Neural cell (in vitro differentiated cells): ENCODE measurements around the gene CDR2L. TPM values are rescaled to one million over a fixed set of nuclear protein-coding genes. Genes with fewer than 3 reads are reported as not detected.
"Not testable (repeated sequence)": the region's sequence is repeated elsewhere in the genome, so short reads cannot be mapped to it uniquely, and the experiment has no call there.

ENCODE experiments used
- H2AFZ ChIP-seq: fragments of 200-600, 300-800 bp; sonication (generic), shearing (Covaris generic); 2 replicates; pipeline ENCODE4 v1.6.0; 2014; ENCODE audit warnings: low read depth, mild to moderate bottlenecking, antibody characterized with exemption, low read length, moderate library complexity
- H3F3A ChIP-seq: fragments of 200-600 bp; shearing (Covaris generic); 2 replicates; pipeline ENCODE4 v1.6.1; 2016; ENCODE audit warnings: mild to moderate bottlenecking, moderate library complexity, mixed read lengths, antibody characterized with exemption, low read length; ENCODE audit not compliant: insufficient read depth, poor library complexity, severe bottlenecking
- H3K27ac ChIP-seq: fragments of 200-600, 300-800 bp; sonication (generic), shearing (Covaris generic); 2 replicates; pipeline ENCODE4 v1.5.1; 2014; ENCODE audit warnings: mild to moderate bottlenecking, low read length, moderate library complexity
- H3K27me3 ChIP-seq: fragments of 300-800, 200-600 bp; sonication (generic), shearing (Covaris generic); 2 replicates; pipeline ENCODE4 v1.6.0; 2014; ENCODE audit warnings: mild to moderate bottlenecking, low read depth, low read length, moderate library complexity; ENCODE audit not compliant: insufficient read depth
- H3K36me3 ChIP-seq: fragments of 300-800, 200-600 bp; sonication (generic), shearing (Covaris generic); 2 replicates; pipeline ENCODE4 v1.5.1; 2014; ENCODE audit warnings: mild to moderate bottlenecking, antibody characterized with exemption, low read length, moderate library complexity; ENCODE audit not compliant: insufficient read depth
- H3K4me2 ChIP-seq: fragments of 300-800, 200-600 bp; sonication (generic), shearing (Covaris generic); 2 replicates; pipeline ENCODE4 v1.6.0; 2014; ENCODE audit warnings: mild to moderate bottlenecking, low read length
- H3K4me3 ChIP-seq: fragments of 300-800, 200-600 bp; sonication (generic), shearing (Covaris generic); 2 replicates; pipeline ENCODE4 v1.5.1; 2014; ENCODE audit warnings: mild to moderate bottlenecking, low read length, moderate library complexity
- H3K79me2 ChIP-seq: fragments of 200-600 bp; shearing (Covaris generic); replicated peaks from 2 replicates; pipeline ENCODE4 v1.6.0; 2014; ENCODE audit warnings: mild to moderate bottlenecking, low read length, moderate library complexity; ENCODE audit not compliant: insufficient read depth
- H3K9ac ChIP-seq: fragments of 300-800, 200-600 bp; sonication (generic), shearing (Covaris generic); 2 replicates; pipeline ENCODE4 v1.6.1; 2016; ENCODE audit warnings: mild to moderate bottlenecking, low read length, mixed read lengths
- H3K9me2 ChIP-seq: fragments of 200-600 bp; shearing (Covaris generic); 2 replicates; pipeline ENCODE4 v1.6.1; 2016; ENCODE audit warnings: mild to moderate bottlenecking, low read length, mixed read lengths; ENCODE audit not compliant: insufficient read depth
- H3K9me3 ChIP-seq: fragments of 200-600, 300-800 bp; sonication (generic), shearing (Covaris generic); 2 replicates; pipeline ENCODE4 v1.6.1; 2016; ENCODE audit warnings: mild to moderate bottlenecking, mixed run types, low read length, moderate library complexity, mixed read lengths
- H4K20me1 ChIP-seq: fragments of 200-600 bp; shearing (Covaris generic); 2 replicates; pipeline ENCODE4 v1.6.1; 2016; ENCODE audit warnings: mild to moderate bottlenecking, mixed run types; ENCODE audit not compliant: insufficient read depth
- CTCF ChIP-seq: fragments of 450-650 bp; IDR thresholded peaks from 2 replicates; pipeline ENCODE4 v1.5.1; 2014; ENCODE audit warnings: antibody characterized with exemption, mild to moderate bottlenecking, moderate library complexity; ENCODE audit not compliant: poor library complexity, severe bottlenecking
- EZH2 ChIP-seq: fragments of 200-600, 300-800 bp; shearing (Covaris generic), sonication (generic); IDR thresholded peaks from 2 replicates; pipeline ENCODE4 v1.6.1; 2014; ENCODE audit warnings: antibody characterized with exemption, low read length, borderline replicate concordance, mild to moderate bottlenecking; ENCODE audit not compliant: insufficient read depth, poor library complexity, severe bottlenecking
- MXI1 ChIP-seq: fragments of 450-650 bp; conservative IDR thresholded peaks from 2 replicates; pipeline ENCODE4 v1.6.1; 2014; ENCODE audit warnings: antibody characterized with exemption, mild to moderate bottlenecking; ENCODE audit not compliant: poor library complexity, severe bottlenecking
- POLR2AphosphoS5 ChIP-seq: IDR thresholded peaks from 2 replicates; pipeline ENCODE4 v1.6.1; 2012
- RAD21 ChIP-seq: fragments of 450-650 bp; conservative IDR thresholded peaks from 2 replicates; pipeline ENCODE4 v1.6.1; 2014; ENCODE audit warnings: antibody characterized with exemption, mild to moderate bottlenecking, moderate library complexity
- SMC3 ChIP-seq: fragments of 450-650 bp; conservative IDR thresholded peaks from 2 replicates; pipeline ENCODE4 v1.6.1; 2014; ENCODE audit warnings: antibody characterized with exemption, mild to moderate bottlenecking, moderate library complexity; ENCODE audit not compliant: poor library complexity
- TAF1 ChIP-seq: IDR thresholded peaks from 2 replicates; pipeline ENCODE4 v1.6.1; 2012; ENCODE audit warnings: low read depth
- polyA plus RNA-seq: library from polyadenylated mRNA; depleted of rRNA; stranded (reverse); fragments of >200 nt; gene quantifications from 2 replicates; pipeline ENCODE4 v1.2.3, GENCODE V29; 2014
- TF ChIP-seq, protein P1 (sequence below): IDR thresholded peaks from 2 replicates; pipeline ENCODE4 v1.6.1; 2012; ENCODE audit warnings: borderline replicate concordance

The CDR2L gene
- polyA plus RNA-seq, 1 donor from 2014 or later, result 8.1 TPM

DNA sequence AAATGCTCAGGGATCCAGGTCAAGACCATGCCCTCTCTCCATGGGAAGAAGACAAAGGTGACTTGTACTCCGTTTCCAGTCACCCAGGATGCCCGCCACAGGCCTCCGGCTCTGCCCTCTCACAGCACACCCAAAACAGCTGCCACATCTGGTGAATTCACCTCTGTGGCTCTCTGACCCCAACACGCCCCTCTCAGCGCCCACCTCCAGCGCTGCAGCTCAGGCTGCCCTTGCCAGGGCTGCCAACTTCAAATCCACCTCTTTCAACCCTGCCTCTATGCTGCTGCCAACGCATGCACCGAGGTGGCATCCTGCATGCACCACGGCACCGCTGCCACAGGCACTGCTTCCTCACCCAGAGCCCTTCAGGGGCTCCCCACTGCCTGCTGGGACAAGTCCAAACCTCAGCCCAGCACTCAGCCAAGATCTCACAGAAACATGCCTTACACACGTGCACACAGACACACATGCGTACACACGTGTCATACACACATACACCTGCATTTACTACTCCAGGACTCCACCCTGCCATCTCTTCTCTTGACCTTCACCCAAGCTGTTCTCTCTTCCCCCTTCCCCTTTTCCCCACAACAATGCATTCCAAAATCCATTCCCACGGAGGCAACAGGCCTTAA, 22.3 kb upstream of the CDR2L start:
- H3K4me3 ChIP-seq, result no peak overlapping the region
- TF ChIP-seq CTCF (no peak), RAD21 (no peak), SMC3 (no peak)
- TF ChIP-seq, protein P1, sequence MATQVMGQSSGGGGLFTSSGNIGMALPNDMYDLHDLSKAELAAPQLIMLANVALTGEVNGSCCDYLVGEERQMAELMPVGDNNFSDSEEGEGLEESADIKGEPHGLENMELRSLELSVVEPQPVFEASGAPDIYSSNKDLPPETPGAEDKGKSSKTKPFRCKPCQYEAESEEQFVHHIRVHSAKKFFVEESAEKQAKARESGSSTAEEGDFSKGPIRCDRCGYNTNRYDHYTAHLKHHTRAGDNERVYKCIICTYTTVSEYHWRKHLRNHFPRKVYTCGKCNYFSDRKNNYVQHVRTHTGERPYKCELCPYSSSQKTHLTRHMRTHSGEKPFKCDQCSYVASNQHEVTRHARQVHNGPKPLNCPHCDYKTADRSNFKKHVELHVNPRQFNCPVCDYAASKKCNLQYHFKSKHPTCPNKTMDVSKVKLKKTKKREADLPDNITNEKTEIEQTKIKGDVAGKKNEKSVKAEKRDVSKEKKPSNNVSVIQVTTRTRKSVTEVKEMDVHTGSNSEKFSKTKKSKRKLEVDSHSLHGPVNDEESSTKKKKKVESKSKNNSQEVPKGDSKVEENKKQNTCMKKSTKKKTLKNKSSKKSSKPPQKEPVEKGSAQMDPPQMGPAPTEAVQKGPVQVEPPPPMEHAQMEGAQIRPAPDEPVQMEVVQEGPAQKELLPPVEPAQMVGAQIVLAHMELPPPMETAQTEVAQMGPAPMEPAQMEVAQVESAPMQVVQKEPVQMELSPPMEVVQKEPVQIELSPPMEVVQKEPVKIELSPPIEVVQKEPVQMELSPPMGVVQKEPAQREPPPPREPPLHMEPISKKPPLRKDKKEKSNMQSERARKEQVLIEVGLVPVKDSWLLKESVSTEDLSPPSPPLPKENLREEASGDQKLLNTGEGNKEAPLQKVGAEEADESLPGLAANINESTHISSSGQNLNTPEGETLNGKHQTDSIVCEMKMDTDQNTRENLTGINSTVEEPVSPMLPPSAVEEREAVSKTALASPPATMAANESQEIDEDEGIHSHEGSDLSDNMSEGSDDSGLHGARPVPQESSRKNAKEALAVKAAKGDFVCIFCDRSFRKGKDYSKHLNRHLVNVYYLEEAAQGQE, result no peak
- no peak overlapping the region for H3K27ac ChIP-seq
- no peak overlapping the region for H3K4me2 ChIP-seq
- no peaks in the 10 kb centered on the region for H3F3A ChIP-seq
- no peaks in the 10 kb centered on the region for H3K9me2 ChIP-seq
- no peaks in the 10 kb centered on the region for H3K9me3 ChIP-seq
- H3K27me3 ChIP-seq, result no peaks in the 10 kb centered on the region
- no peaks in the 10 kb centered on the region for H4K20me1 ChIP-seq
- H2AFZ ChIP-seq, result no peak overlapping the region
- H3K9ac ChIP-seq, result no peak overlapping the region
- H3K36me3 ChIP-seq, result no peaks in the 10 kb centered on the region
- no peaks in the 10 kb centered on the region for H3K79me2 ChIP-seq

DNA sequence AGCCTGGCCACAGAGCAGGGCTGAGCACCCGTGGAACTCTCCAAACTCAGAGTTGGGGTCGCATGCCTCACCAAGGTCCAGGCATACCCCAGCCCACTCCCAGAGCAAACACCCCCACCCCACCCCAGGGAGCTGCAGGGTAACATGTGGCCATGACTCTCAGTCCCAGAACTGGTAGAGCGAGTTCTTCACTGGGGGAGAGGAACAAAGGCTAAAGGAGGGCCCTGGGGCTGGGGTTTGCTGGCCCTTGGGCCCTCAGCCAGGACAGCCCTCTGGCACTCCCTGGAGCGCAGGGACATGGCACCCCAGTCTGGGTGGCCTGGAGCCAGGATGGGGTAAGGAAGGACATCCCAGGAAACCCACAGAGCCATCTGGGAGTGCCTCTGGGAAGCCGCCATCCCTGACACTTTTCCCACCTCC, 19.1 kb upstream of the CDR2L start:
- Histone ChIP-seq H3F3A (no peaks in the 10 kb centered on the region), H4K20me1 (no peaks in the 10 kb centered on the region), H3K27me3 (peaks cover 7% of the 10 kb centered on the region), H3K4me3 (no peak overlapping the region), H3K4me2 (no peak overlapping the region), H3K79me2 (peaks cover 5% of the 10 kb centered on the region), H2AFZ (no peak overlapping the region), H3K9ac (no peak overlapping the region), H3K36me3 (no peaks in the 10 kb centered on the region), H3K9me3 (no peaks in the 10 kb centered on the region), H3K27ac (no peak overlapping the region), H3K9me2 (no peaks in the 10 kb centered on the region)
- TF ChIP-seq EZH2 (no peak), POLR2AphosphoS5 (no peak), TAF1 (no peak), RAD21 (no peak), MXI1 (no peak)

- H3K9ac ChIP-seq, H3F3A ChIP-seq, H3K9me2 ChIP-seq, H3K4me2 ChIP-seq, H3K79me2 ChIP-seq, H3K4me3 ChIP-seq, H3K9me3 ChIP-seq, H3K27me3 ChIP-seq, H4K20me1 ChIP-seq, H3K36me3 ChIP-seq, H3K27ac ChIP-seq, H2AFZ ChIP-seq: not testable (repeated sequence)
These were observed 17.9 kb upstream of the CDR2L start for GRCh38 chr17:74969501-74969900.
